Neuronal stem cell (in vitro differentiated cells): Measurements from ENCODE around the gene ITGA8.

Source experiments
- DNase-seq: peaks from one replicate; pipeline ENCODE4 v3.0.0-alpha.2; 2013; ENCODE audit warnings: low spot score
- H2AFZ ChIP-seq: one replicate; pipeline ENCODE4 v1.6.1; 2013; ENCODE audit warnings: mild to moderate bottlenecking, low read length, inconsistent platforms
- H2AK5ac ChIP-seq: 2 replicates; pipeline ENCODE4 v1.6.1; 2013; ENCODE audit warnings: low read depth, mild to moderate bottlenecking, inconsistent platforms, low read length, moderate library complexity, mixed read lengths
- H2BK120ac ChIP-seq: 2 replicates; pipeline ENCODE4 v1.6.1; 2013; ENCODE audit warnings: low read depth, mild to moderate bottlenecking, inconsistent platforms, low read length, moderate library complexity, mixed read lengths
- H2BK12ac ChIP-seq: one replicate; pipeline ENCODE4 v1.6.1; 2013; ENCODE audit warnings: low read length, inconsistent platforms
- H2BK15ac ChIP-seq: 2 replicates; pipeline ENCODE4 v1.6.1; 2013; ENCODE audit warnings: mild to moderate bottlenecking, low read length, inconsistent platforms, mixed read lengths
- H2BK5ac ChIP-seq: one replicate; pipeline ENCODE4 v1.6.1; 2013; ENCODE audit warnings: inconsistent platforms, mild to moderate bottlenecking, low read length, moderate library complexity
- H3K14ac ChIP-seq: one replicate; pipeline ENCODE4 v1.6.1; 2013; ENCODE audit warnings: low read length, inconsistent platforms
- H3K18ac ChIP-seq: 2 replicates; pipeline ENCODE4 v1.6.1; 2013; ENCODE audit warnings: low read length, inconsistent platforms
- H3K23ac ChIP-seq: 2 replicates; pipeline ENCODE4 v1.6.1; 2013; ENCODE audit warnings: low read depth, mild to moderate bottlenecking, mixed read lengths, low read length, inconsistent platforms; ENCODE audit not compliant: poor library complexity
- H3K27ac ChIP-seq: replicated peaks from 3 replicates; pipeline ENCODE4 v1.5.1; 2013; ENCODE audit warnings: low read length, inconsistent platforms
- H3K27me3 ChIP-seq, 3 experiments: 2 replicates each; pipeline ENCODE4 v1.6.1; 2013; ENCODE audit warnings: low read length in 3 of 3, mild to moderate bottlenecking in 2 of 3, inconsistent platforms in 1 of 3, low read depth in 1 of 3, mixed read lengths in 1 of 3, moderate library complexity in 1 of 3; ENCODE audit not compliant: control insufficient read depth in 3 of 3, insufficient read depth in 3 of 3
- H3K36me3 ChIP-seq, 2 donors: replicated peaks in 1 of 2; 2 replicates each; pipeline ENCODE4 v1.6.1; 2013; ENCODE audit warnings: low read length in 2 of 2; ENCODE audit not compliant: control insufficient read depth in 2 of 2, insufficient read depth in 2 of 2
- H3K4ac ChIP-seq: 2 replicates; pipeline ENCODE4 v1.6.1; 2013; ENCODE audit warnings: inconsistent platforms, mild to moderate bottlenecking, low read length, moderate library complexity
- H3K4me1 ChIP-seq, 2 donors: 1 replicate in 1 of 2; 2 replicates in 1 of 2; pipeline ENCODE4 v1.6.1; 2013; ENCODE audit warnings: low read length in 2 of 2, low read depth in 1 of 2; ENCODE audit not compliant: control insufficient read depth in 2 of 2, insufficient read depth in 1 of 2
- H3K4me2 ChIP-seq: one replicate; pipeline ENCODE4 v1.6.1; 2013; ENCODE audit warnings: mild to moderate bottlenecking, low read length, inconsistent platforms; ENCODE audit not compliant: insufficient read depth, poor library complexity, severe bottlenecking
- H3K4me3 ChIP-seq, 2 donors: 2 replicates each; pipeline ENCODE4 v1.5.1; 2013; ENCODE audit warnings: low read length in 2 of 2, mild to moderate bottlenecking in 2 of 2, inconsistent platforms in 1 of 2, moderate library complexity in 1 of 2
- H3K79me1 ChIP-seq: one replicate; pipeline ENCODE4 v1.6.1; 2013; ENCODE audit warnings: low read depth, mild to moderate bottlenecking, inconsistent platforms, low read length, moderate library complexity
- H3K9ac ChIP-seq: one replicate; pipeline ENCODE4 v1.6.1; 2013; ENCODE audit warnings: mild to moderate bottlenecking, low read depth, low read length, inconsistent platforms; ENCODE audit not compliant: poor library complexity
- H3K9me3 ChIP-seq, 2 donors: replicated peaks in 1 of 2; 2 replicates each; pipeline versions ENCODE3 to v1.6.1; 2013; ENCODE audit warnings: low read length in 2 of 2, mild to moderate bottlenecking in 2 of 2, inconsistent platforms in 1 of 2, low read depth in 1 of 2, mixed read lengths in 1 of 2, moderate library complexity in 1 of 2; ENCODE audit not compliant: control insufficient read depth in 2 of 2, insufficient read depth in 1 of 2
- H4K8ac ChIP-seq: one replicate; pipeline ENCODE4 v1.6.1; 2013; ENCODE audit warnings: low read depth, mild to moderate bottlenecking, inconsistent platforms, low read length, moderate library complexity
- H4K91ac ChIP-seq: one replicate; pipeline ENCODE4 v1.6.1; 2013; ENCODE audit warnings: low read length, low read depth, mild to moderate bottlenecking, inconsistent platforms; ENCODE audit not compliant: poor library complexity
- WGBS, 2 donors: extraction: QIAGEN DNeasy Blood & Tissue Kit; methylation state at CpG; one replicate each; pipeline ENCODE4 v1.1.7; 2013; ENCODE audit warnings: missing lambda C conversion rate in 2 of 2, mixed read lengths in 1 of 2; ENCODE audit not compliant: insufficient read length in 2 of 2, insufficient replicate concordance in 1 of 2; ENCODE audit errors: extremely low coverage in 2 of 2; 5-methylcytosine and 5-hydroxymethylcytosine counted together

The ITGA8 gene

DNA sequence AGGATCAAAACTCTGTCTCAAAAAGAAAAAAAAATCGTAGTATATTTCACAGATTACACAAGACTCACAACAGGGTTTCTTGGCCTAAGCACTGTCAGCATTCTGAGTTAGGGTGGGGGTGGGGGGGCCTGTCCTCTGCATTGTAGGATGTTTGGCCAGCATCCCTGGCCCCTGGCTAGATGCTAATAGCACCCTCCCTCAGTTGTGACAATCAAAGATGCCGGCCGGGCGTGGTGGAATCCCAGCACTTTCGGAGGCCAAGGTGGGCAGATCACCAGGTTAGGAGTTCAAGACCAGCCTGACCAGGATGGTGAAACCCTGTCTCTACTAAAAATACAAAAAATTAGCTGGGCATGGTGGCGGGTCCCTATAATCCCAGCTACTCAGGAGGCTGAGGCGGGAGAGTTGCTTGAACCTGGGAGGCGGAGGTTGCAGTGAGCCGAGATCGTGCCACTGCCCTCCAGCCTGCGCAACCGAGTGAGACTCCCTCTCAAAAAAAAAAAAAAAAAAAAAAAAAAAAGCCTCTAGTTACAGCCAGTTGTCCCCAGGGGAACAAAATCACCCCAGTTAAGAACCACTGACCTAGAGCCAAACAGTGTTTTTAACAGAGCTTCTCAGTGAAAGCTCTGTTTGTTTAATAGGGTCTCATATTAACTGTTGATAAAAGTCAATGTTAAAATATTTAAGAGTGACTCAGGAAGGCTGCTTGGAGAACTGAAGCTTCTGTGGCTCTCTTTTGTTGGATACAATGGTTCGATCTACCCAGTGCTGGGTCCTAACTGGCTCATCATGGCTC is 187.6 kb downstream of the ITGA8 start:
- no peak overlapping the region for H2AFZ ChIP-seq
- H2BK5ac ChIP-seq, result no peak overlapping the region
- H3K9me3 ChIP-seq, result no peaks in the 10 kb centered on the region
- H2BK120ac ChIP-seq, result no peak overlapping the region
- no peak overlapping the region for H4K8ac ChIP-seq
- no peak for DNase-seq
- no peak overlapping the region for H4K91ac ChIP-seq
- H3K23ac ChIP-seq, result no peak overlapping the region
- no peak overlapping the region for H2AK5ac ChIP-seq
- H3K4ac ChIP-seq, result no peak overlapping the region
- no peaks in the 10 kb centered on the region for H3K79me1 ChIP-seq
- H3K27me3 ChIP-seq, result no peaks in the 10 kb centered on the region
- no peak overlapping the region for H2BK15ac ChIP-seq
- no peak overlapping the region for H3K9ac ChIP-seq
- no peak overlapping the region for H3K4me2 ChIP-seq
- no peaks in the 10 kb centered on the region for H3K4me1 ChIP-seq
- H3K27ac ChIP-seq, result no peak overlapping the region
- H3K36me3 ChIP-seq, result no peaks in the 10 kb centered on the region
- WGBS, 2 donors, result no CpG with 5 or more reads among the region's 13 CpGs
- H3K18ac ChIP-seq, result no peak overlapping the region
- H3K4me3 ChIP-seq, result no peak overlapping the region
- no peak overlapping the region for H2BK12ac ChIP-seq
- H3K14ac ChIP-seq, result no peak overlapping the region

DNA sequence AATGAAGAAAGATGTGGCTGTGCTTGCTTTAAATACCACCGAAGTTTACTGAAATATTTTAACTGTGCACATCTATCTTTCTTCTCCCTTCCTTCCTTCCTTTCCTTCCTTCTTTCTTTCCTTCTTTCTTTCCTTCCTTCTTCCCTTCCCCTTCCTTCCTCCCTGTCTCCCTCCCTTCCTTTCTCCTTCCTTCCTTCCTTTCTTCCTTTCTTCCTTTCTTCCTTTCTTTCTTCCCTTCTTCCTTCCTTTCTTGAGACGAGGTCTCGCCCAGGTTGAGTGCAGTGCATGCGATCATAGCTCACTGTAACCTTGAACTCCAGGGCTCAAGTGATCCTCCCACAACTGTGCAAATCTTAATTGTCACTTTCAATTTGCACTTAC is 190.9 kb downstream of the ITGA8 start:
- no peak overlapping the region for H3K14ac ChIP-seq
- no peak overlapping the region for H2BK15ac ChIP-seq
- no peak overlapping the region for H2BK120ac ChIP-seq
- H3K4me2 ChIP-seq, result no peak overlapping the region
- H3K9me3 ChIP-seq, result no peaks in the 10 kb centered on the region
- no peaks in the 10 kb centered on the region for H3K4me1 ChIP-seq
- no peak overlapping the region for H2AK5ac ChIP-seq
- no peaks in the 10 kb centered on the region for H3K79me1 ChIP-seq
- no peak overlapping the region for H3K23ac ChIP-seq
- no peaks in the 10 kb centered on the region for H3K27me3 ChIP-seq
- no peaks in the 10 kb centered on the region for H3K36me3 ChIP-seq
- H3K4me3 ChIP-seq, result no peak overlapping the region
- no peak overlapping the region for H4K91ac ChIP-seq
- no peak overlapping the region for H2BK12ac ChIP-seq
- no CpG with 5 or more reads among the region's 4 CpGs for WGBS, 2 donors
- H3K9ac ChIP-seq, result no peak overlapping the region
- H3K4ac ChIP-seq, result no peak overlapping the region
- H3K27ac ChIP-seq, result no peak overlapping the region
- no peak for DNase-seq
- no peak overlapping the region for H3K18ac ChIP-seq
- no peak overlapping the region for H2AFZ ChIP-seq
- no peak overlapping the region for H2BK5ac ChIP-seq
- H4K8ac ChIP-seq, result no peak overlapping the region

- Histone ChIP-seq H3K27ac (no peak overlapping the region), H3K14ac (no peak overlapping the region), H3K4me1 (no peaks in the 10 kb centered on the region), H3K9me3 (no peaks in the 10 kb centered on the region), H3K79me1 (no peaks in the 10 kb centered on the region), H2AFZ (no peak overlapping the region), H3K36me3 (no peaks in the 10 kb centered on the region), H2BK12ac (no peak overlapping the region), H2BK15ac (no peak overlapping the region), H2AK5ac (no peak overlapping the region), H2BK120ac (no peak overlapping the region), H2BK5ac (no peak overlapping the region), H3K27me3 (no peaks in the 10 kb centered on the region), H4K8ac (no peak overlapping the region), H3K9ac (no peak overlapping the region), H3K18ac (no peak overlapping the region), H4K91ac (no peak overlapping the region), H3K4ac (no peak overlapping the region), H3K4me2 (no peak overlapping the region), H3K4me3 (no peak overlapping the region), H3K23ac (no peak overlapping the region)
- DNase-seq, result no peak
- no CpG with 5 or more reads among the region's 3 CpGs for WGBS, 2 donors
These were observed 193.0 kb downstream of the ITGA8 start for GRCh38 chr10:15526754-15527153.

DNA sequence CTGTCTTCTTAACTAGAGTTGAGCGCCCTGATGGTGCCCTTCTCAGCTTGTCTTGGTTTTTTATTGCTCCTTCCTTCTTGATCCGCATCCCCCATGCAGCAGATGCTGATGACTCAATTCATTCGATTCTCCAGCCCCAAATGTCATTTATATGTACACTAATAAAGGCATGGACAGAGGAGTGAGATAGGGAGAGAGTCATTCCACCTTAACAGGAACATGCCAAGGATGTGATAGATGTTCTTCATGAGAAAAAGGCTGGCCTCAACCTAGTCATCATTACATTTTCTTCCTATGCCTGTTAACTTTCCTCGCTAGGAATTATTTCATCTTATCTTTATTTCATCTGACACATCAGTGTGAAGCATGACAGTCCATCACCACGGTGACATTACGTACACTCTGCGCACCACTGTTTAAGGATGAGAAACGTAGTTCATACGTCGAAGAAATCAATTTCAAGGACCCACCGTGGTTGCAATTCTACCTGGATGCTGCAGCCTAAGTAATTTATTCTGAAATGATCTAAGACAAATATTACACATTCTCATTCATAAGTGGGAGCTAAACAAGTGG is 198.3 kb downstream of the ITGA8 start:
- H2BK5ac ChIP-seq, result no peak overlapping the region
- H3K4ac ChIP-seq, result no peak overlapping the region
- no peak overlapping the region for H2AFZ ChIP-seq

More for the DNA sequence above, 198.3 kb downstream of the ITGA8 start:
- Histone ChIP-seq H4K91ac (no peak overlapping the region), H3K4me3 (no peak overlapping the region), H3K18ac (no peak overlapping the region), H3K9me3 (no peaks in the 10 kb centered on the region), H3K23ac (no peak overlapping the region), H4K8ac (no peak overlapping the region), H3K27ac (no peak overlapping the region), H3K4me1 (no peaks in the 10 kb centered on the region), H3K79me1 (no peaks in the 10 kb centered on the region), H2AK5ac (no peak overlapping the region), H3K4me2 (no peak overlapping the region), H3K14ac (no peak overlapping the region), H2BK120ac (no peak overlapping the region), H3K36me3 (no peaks in the 10 kb centered on the region), H2BK12ac (no peak overlapping the region), H2BK15ac (no peak overlapping the region), H3K27me3 (no peaks in the 10 kb centered on the region), H3K9ac (no peak overlapping the region)
- WGBS, 2 donors, result no CpG with 5 or more reads among the region's 11 CpGs
- DNase-seq, result no peak
